CD14-positive monocyte (primary cell): ENCODE measurements around the gene ZNF292. TPM values are rescaled to one million over a fixed set of nuclear protein-coding genes. Genes with fewer than 3 reads are reported as not detected.
A peak's percentile ranks its signal among the peaks of the same experiment; 100 is the strongest.

Experiments
- DNase-seq, 3 donors: peaks; one replicate each; pipeline ENCODE4 v3.0.0-alpha.2; 2011 to 2022
- H2AFZ ChIP-seq: 2 replicates; pipeline ENCODE4 v1.6.0; 2012; ENCODE audit warnings: mild to moderate bottlenecking, low read depth, low read length, inconsistent platforms; ENCODE audit not compliant: insufficient read depth, poor library complexity, severe bottlenecking
- H3K27ac ChIP-seq, 2 donors: 1 replicate in 1 of 2; 2 replicates in 1 of 2; pipeline ENCODE4 v1.5.1; 2012 to 2013; ENCODE audit warnings: low read length in 2 of 2, control low read depth in 1 of 2, inconsistent platforms in 1 of 2, low read depth in 1 of 2, mild to moderate bottlenecking in 1 of 2
- H3K27me3 ChIP-seq, 2 donors: one replicate each; pipeline versions ENCODE4 v1.6.0 to v1.6.1; 2011 to 2013; ENCODE audit warnings: low read length in 2 of 2; ENCODE audit not compliant: control insufficient read depth in 2 of 2, insufficient read depth in 2 of 2
- H3K36me3 ChIP-seq, 2 donors: replicated peaks in 1 of 2; 1 replicate in 1 of 2; 2 replicates in 1 of 2; pipeline versions ENCODE4 v1.5.1 to v1.6.1; 2012 to 2013; ENCODE audit warnings: low read length in 2 of 2, control low read depth in 1 of 2, inconsistent platforms in 1 of 2, mild to moderate bottlenecking in 1 of 2; ENCODE audit not compliant: insufficient read depth in 2 of 2, control insufficient read depth in 1 of 2
- H3K4me1 ChIP-seq, 2 donors: 1 replicate in 1 of 2; 2 replicates in 1 of 2; pipeline versions ENCODE4 v1.5.1 to v1.6.1; 2012 to 2013; ENCODE audit warnings: low read length in 2 of 2, control low read depth in 1 of 2, inconsistent platforms in 1 of 2, mild to moderate bottlenecking in 1 of 2, moderate library complexity in 1 of 2; ENCODE audit not compliant: insufficient read depth in 2 of 2, control insufficient read depth in 1 of 2
- H3K4me2 ChIP-seq: replicated peaks from 2 replicates; pipeline ENCODE3; 2012; ENCODE audit warnings: low read length, moderate library complexity, mild to moderate bottlenecking; ENCODE audit not compliant: poor library complexity, severe bottlenecking; ENCODE audit errors: extremely low read depth
- H3K4me3 ChIP-seq, 3 experiments: fragments of 200-600 bp in 1 of 3; sonication (generic) in 1 of 3; replicated peaks in 1 of 3; 1 replicate in 2 of 3; 2 replicates in 1 of 3; pipeline ENCODE4 v1.5.1; 2011 to 2013; ENCODE audit warnings: low read length in 3 of 3, mild to moderate bottlenecking in 3 of 3, control low read depth in 2 of 3, low read depth in 2 of 3, inconsistent platforms in 1 of 3, moderate library complexity in 1 of 3
- H3K79me2 ChIP-seq: 2 replicates; pipeline ENCODE4 v1.6.0; 2012; ENCODE audit warnings: mild to moderate bottlenecking, control low read depth, inconsistent platforms, low read length, moderate library complexity; ENCODE audit not compliant: insufficient read depth
- H3K9ac ChIP-seq: 2 replicates; pipeline ENCODE4 v1.6.0; 2017; ENCODE audit warnings: low read length, mild to moderate bottlenecking; ENCODE audit not compliant: insufficient read depth, poor library complexity, severe bottlenecking
- H3K9me3 ChIP-seq, 2 donors: replicated peaks in 1 of 2; 1 replicate in 1 of 2; 2 replicates in 1 of 2; pipeline versions ENCODE4 v1.5.1 to v1.6.1; 2012 to 2013; ENCODE audit warnings: low read length in 2 of 2, control low read depth in 1 of 2; ENCODE audit not compliant: control insufficient read depth in 1 of 2, insufficient read depth in 1 of 2
- H4K20me1 ChIP-seq: 2 replicates; pipeline ENCODE4 v1.6.0; 2012; ENCODE audit warnings: mild to moderate bottlenecking, low read length, control low read depth, moderate library complexity; ENCODE audit not compliant: insufficient read depth
- H3K27ac Mint-ChIP-seq, 7 donors: one replicate each; pipeline ENCODE4 v1.8.0; 2020; ENCODE audit warnings: mild to moderate bottlenecking in 7 of 7, mixed read lengths in 7 of 7, moderate library complexity in 6 of 7, inconsistent platforms in 2 of 7
- H3K27me3 Mint-ChIP-seq, 3 donors: one replicate each; pipeline ENCODE4 v1.8.0; 2021 to 2022; ENCODE audit warnings: low read depth in 3 of 3, mild to moderate bottlenecking in 3 of 3, mixed read lengths in 3 of 3, moderate library complexity in 3 of 3, inconsistent platforms in 1 of 3
- H3K36me3 Mint-ChIP-seq, 2 donors: one replicate each; pipeline ENCODE4 v1.8.0; 2020; ENCODE audit warnings: mixed read lengths in 2 of 2, inconsistent platforms in 1 of 2, mild to moderate bottlenecking in 1 of 2
- H3K4me1 Mint-ChIP-seq: one replicate; pipeline ENCODE4 v1.8.0; 2020; ENCODE audit warnings: mild to moderate bottlenecking, mixed read lengths
- H3K4me3 Mint-ChIP-seq, 2 donors: one replicate each; pipeline ENCODE4 v1.8.0; 2020; ENCODE audit warnings: mild to moderate bottlenecking in 2 of 2, mixed read lengths in 2 of 2, moderate library complexity in 1 of 2
- H3K9me3 Mint-ChIP-seq, 7 donors: one replicate each; pipeline ENCODE4 v1.8.0; 2020 to 2022; ENCODE audit warnings: mixed read lengths in 7 of 7, mild to moderate bottlenecking in 6 of 7, moderate library complexity in 6 of 7, inconsistent platforms in 2 of 7
- WGBS: methylation state at CpG from one replicate; pipeline ENCODE4 v1.1.5; 2013; ENCODE audit warnings: missing lambda C conversion rate; ENCODE audit not compliant: insufficient coverage; 5-methylcytosine and 5-hydroxymethylcytosine counted together
- intact Hi-C, 2 donors: fragments of 100-400 bp; cut with micrococcal nuclease; formaldehyde crosslinking; loops; one replicate each; pipeline versions ENCODE4 v1.15.0 to v1.15.1; 2023
- polyA plus RNA-seq, 3 donors: library from polyadenylated mRNA; depleted of rRNA in 1 of 3; unstranded in 2 of 3; stranded (reverse) in 1 of 3; fragments of 300-500 nt in 2 of 3; fragments of >200 nt in 1 of 3; fragmentation: Illumina TruSeq in 2 of 3; gene quantifications; 1 replicate in 2 of 3; 2 replicates in 1 of 3; pipeline ENCODE4 v1.2.3, GENCODE V29; 2012 to 2021
- TF ChIP-seq, protein P1 (sequence below): fragments of 200-600 bp; IDR thresholded peaks from one replicate; pipeline ENCODE4 v1.8.0; 2022; ENCODE audit warnings: antibody characterized with exemption, mild to moderate bottlenecking

The ZNF292 gene
- polyA plus RNA-seq, 3 donors, result 4.8 to 7.7 (median 7.6) TPM

DNA sequence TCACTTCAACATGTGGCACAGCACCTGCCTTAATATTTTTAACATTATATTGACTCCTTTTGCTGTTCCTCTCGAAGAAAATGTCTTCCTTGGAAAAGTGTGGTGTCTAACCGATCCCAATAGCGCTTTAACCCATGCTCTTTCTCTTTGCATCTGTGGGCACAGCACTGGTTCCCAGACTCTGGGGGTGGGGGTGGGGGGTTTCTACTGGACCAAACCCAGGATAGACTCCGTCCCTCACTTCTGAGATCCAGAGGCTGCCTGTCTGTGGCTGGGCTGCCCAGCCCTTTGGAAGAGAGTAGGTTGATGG is 3.9 kb upstream of the ZNF292 start:
- H3K9me3 Mint-ChIP-seq, result no peaks in the 10 kb centered on the region
- no peaks in the 10 kb centered on the region for H4K20me1 ChIP-seq
- H3K4me2 ChIP-seq, result peak overlapping the region; percentile 90
- H3K79me2 ChIP-seq, result peaks cover 33% of the 10 kb centered on the region
- H3K4me3 ChIP-seq, result peak overlapping the region; percentile 28 to 76 (median 50)
- no peak overlapping the region for H3K27ac ChIP-seq
- H3K36me3 ChIP-seq, result no peaks in the 10 kb centered on the region
- DNase-seq, result no peak
- intact Hi-C loops, result loop anchor here (10.0 kb wide), 2 partner anchors 83 to 1723 kb away; no protein-coding TSS in a partner anchor
- peaks cover 0 to 5% of the 10 kb centered on the region in 2 donors for H3K27me3 ChIP-seq
- peaks cover 24 to 38% of the 10 kb centered on the region in 2 donors for H3K4me1 ChIP-seq
- 33% methylated on average over 1 of the region's 4 CpGs for WGBS
- H3K27me3 Mint-ChIP-seq, result peaks cover 0 to 13% (median 12%) of the 10 kb centered on the region in 3 donors
- peak overlapping the region in 2 of 7 donors; percentile 37 to 46 for H3K27ac Mint-ChIP-seq
- peaks cover 25% of the 10 kb centered on the region for H3K4me1 Mint-ChIP-seq
- no peaks in the 10 kb centered on the region for H3K36me3 Mint-ChIP-seq
- peak overlapping the region; percentile 71 for H3K9ac ChIP-seq
- peak overlapping the region; percentile 95 for H2AFZ ChIP-seq
- no peaks in the 10 kb centered on the region for H3K9me3 ChIP-seq
- H3K4me3 Mint-ChIP-seq, result peak overlapping the region; percentile 88 to 91
- TF ChIP-seq, protein P1, sequence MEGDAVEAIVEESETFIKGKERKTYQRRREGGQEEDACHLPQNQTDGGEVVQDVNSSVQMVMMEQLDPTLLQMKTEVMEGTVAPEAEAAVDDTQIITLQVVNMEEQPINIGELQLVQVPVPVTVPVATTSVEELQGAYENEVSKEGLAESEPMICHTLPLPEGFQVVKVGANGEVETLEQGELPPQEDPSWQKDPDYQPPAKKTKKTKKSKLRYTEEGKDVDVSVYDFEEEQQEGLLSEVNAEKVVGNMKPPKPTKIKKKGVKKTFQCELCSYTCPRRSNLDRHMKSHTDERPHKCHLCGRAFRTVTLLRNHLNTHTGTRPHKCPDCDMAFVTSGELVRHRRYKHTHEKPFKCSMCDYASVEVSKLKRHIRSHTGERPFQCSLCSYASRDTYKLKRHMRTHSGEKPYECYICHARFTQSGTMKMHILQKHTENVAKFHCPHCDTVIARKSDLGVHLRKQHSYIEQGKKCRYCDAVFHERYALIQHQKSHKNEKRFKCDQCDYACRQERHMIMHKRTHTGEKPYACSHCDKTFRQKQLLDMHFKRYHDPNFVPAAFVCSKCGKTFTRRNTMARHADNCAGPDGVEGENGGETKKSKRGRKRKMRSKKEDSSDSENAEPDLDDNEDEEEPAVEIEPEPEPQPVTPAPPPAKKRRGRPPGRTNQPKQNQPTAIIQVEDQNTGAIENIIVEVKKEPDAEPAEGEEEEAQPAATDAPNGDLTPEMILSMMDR, result no peak

DNA sequence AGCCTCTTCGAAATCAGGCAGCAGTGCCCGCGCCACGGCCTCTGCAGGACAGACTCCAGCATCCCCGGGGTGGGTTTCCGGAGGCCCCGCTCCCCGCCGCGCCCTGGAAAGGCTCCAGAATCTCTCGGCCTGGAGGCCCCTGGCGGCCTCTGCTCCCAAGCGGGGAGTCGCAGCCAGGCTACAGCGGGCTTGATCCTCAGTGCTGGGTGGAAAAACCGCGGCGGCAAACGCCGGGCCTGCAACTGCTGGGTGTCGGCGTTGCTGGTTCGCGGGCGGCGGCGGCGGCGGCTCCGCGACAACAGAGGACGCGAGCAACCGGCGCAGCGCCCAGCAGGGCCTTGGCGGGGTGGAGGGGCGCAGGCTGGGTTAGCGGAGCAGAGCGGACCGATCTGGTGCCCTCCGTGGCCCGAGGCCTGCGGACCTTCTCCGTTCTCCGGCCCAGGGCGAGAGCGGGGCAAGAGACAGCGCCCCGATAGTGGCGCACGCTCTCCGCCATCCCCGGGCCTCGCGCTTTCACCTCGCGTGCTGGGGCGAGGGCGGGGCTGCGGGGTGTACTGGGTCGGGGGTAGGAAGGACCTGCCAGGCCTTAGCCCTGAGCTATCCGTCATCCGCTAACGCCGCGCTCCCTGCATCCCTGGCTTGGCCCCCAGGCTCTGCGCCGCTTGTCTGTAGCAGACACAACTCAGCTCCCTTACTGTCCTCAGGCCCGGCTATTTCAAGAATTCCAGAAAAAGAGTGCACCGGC is 3.4 kb upstream of the ZNF292 start:
- Histone ChIP-seq H2AFZ (peak overlapping the region; percentile 95), H3K9me3 (no peaks in the 10 kb centered on the region), H3K36me3 (no peaks in the 10 kb centered on the region), H3K4me1 (peaks cover 27 to 44% of the 10 kb centered on the region in 2 donors), H3K9ac (peak overlapping the region; percentile 71), H4K20me1 (no peaks in the 10 kb centered on the region), H3K4me3 (peak overlapping the region; percentile 28 to 76 (median 50)), H3K27ac (peak overlapping the region in 1 of 2 donors; percentile 50), H3K79me2 (peaks cover 38% of the 10 kb centered on the region), H3K4me2 (peak overlapping the region; percentile 90), H3K27me3 (peaks cover 0 to 5% of the 10 kb centered on the region in 2 donors)
- peak overlapping the region in 2 of 7 donors; percentile 35 to 54 for H3K27ac Mint-ChIP-seq
- WGBS, result under 1% methylated on average over 71 of the region's 71 CpGs
- intact Hi-C loops, result loop anchor here (10.0 kb wide), 2 partner anchors 83 to 1723 kb away; no protein-coding TSS in a partner anchor
- H3K9me3 Mint-ChIP-seq, result no peaks in the 10 kb centered on the region
- H3K4me3 Mint-ChIP-seq, result peak overlapping the region; percentile 88 to 91
- H3K36me3 Mint-ChIP-seq, result no peaks in the 10 kb centered on the region
- H3K27me3 Mint-ChIP-seq, result peaks cover 0 to 13% (median 10%) of the 10 kb centered on the region in 3 donors
- TF ChIP-seq, protein P1, result no peak
- DNase-seq, result peak; percentile 37 to 60 (median 49)
- H3K4me1 Mint-ChIP-seq, result peaks cover 31% of the 10 kb centered on the region
